ENCODE results near the gene RANBP1.

- TF ChIP-seq CTCF (IDR thresholded peaks at IDR 0.05) (no peak), EZH2 (IDR thresholded peaks at IDR 0.05; ENCODE audit: borderline replicate concordance, insufficient read depth, low read depth, low read length, poor library complexity, severe bottlenecking) (no peak)
Measured at GRCh38 chr22:20090730-20091240, 25.1 kb upstream of the RANBP1 start.
